ENCODE data around the gene HERPUD1. TPM values are rescaled to one million over a fixed set of nuclear protein-coding genes. Genes with fewer than 3 reads are reported as not detected.

HERPUD1 gene
- total RNA-seq, 1 experiment from 2014 or later = 28.9 TPM

- no CpG with 5 or more reads among the region's 9 CpGs for WGBS (ENCODE audit: extremely low coverage, insufficient read length, low lambda C conversion rate)
These were observed 8.4 kb upstream of the HERPUD1 start for GRCh38 chr16:56923481-56924091.

More at GRCh38 chr16:56923481-56924091, 8.4 kb upstream of the HERPUD1 start:
- Histone ChIP-seq H3K27me3 (ENCODE audit: insufficient read depth, low read length) (no peaks in the 10 kb centered on the region), H3K23me2 (ENCODE audit: insufficient read length, low read depth, low read length, poor library complexity, severe bottlenecking) (no peaks in the 10 kb centered on the region), H3K9me3 (ENCODE audit: control insufficient read depth, low read depth, low read length) (no peaks in the 10 kb centered on the region), H2BK20ac (ENCODE audit: low read depth, low read length, poor library complexity, severe bottlenecking) (no peak overlapping the region), H4K5ac (ENCODE audit: insufficient read length, low read depth, low read length) (no peak overlapping the region), H3K23ac (ENCODE audit: insufficient read length, low read depth, low read length) (no peak overlapping the region), H3K9ac (ENCODE audit: extremely low read depth, insufficient read length, low read length) (no peak overlapping the region), H3K4ac (ENCODE audit: low read depth, low read length) (no peak overlapping the region), H2AFZ (ENCODE audit: low read length) (no peak overlapping the region), H4K8ac (replicated peaks; ENCODE audit: insufficient read length, low read depth, low read length) (no peak overlapping the region), H4K91ac (ENCODE audit: insufficient read length, low read depth, low read length) (no peak overlapping the region), H3K14ac (ENCODE audit: insufficient read depth, low read length) (no peak overlapping the region), H3K4me2 (ENCODE audit: insufficient read depth, insufficient read length, low read length) (no peak overlapping the region), H3K79me1 (ENCODE audit: insufficient read depth, low read depth, low read length, poor library complexity, severe bottlenecking) (no peaks in the 10 kb centered on the region), H3K4me1 (ENCODE audit: insufficient read depth, low read length) (no peaks in the 10 kb centered on the region), H3K79me2 (ENCODE audit: insufficient read depth, low read length) (no peaks in the 10 kb centered on the region), H4K20me1 (ENCODE audit: control insufficient read depth, insufficient read depth, insufficient read length) (no peaks in the 10 kb centered on the region), H2AK5ac (ENCODE audit: insufficient read length, low read length) (no peak overlapping the region), H2BK12ac (ENCODE audit: insufficient read length, low read depth, low read length) (no peak overlapping the region), H3T11ph (ENCODE audit: low read length) (no peak overlapping the region), H2BK5ac (ENCODE audit: insufficient read length, low read length) (no peak overlapping the region), H2BK120ac (ENCODE audit: low read depth, low read length, poor library complexity, severe bottlenecking) (no peak overlapping the region), H3K18ac (ENCODE audit: insufficient read length, low read depth, low read length) (no peak overlapping the region), H2BK15ac (ENCODE audit: low read depth, low read length) (no peak overlapping the region), H3K27ac (ENCODE audit: insufficient read length, low read depth, low read length) (no peak overlapping the region), H3K56ac (ENCODE audit: insufficient read length, low read depth, low read length) (no peak overlapping the region)
- Mint-ChIP-seq H3K27me3 (ENCODE audit: low read depth) (peaks cover 6% of the 10 kb centered on the region; the same call in 1 of the 2 replicates), H3K4me3 (no peak overlapping the region), H3K36me3 (ENCODE audit: insufficient read depth in 1 of 3, low read depth in 3 of 3) (no peaks in the 10 kb centered on the region), H3K4me1 (peaks cover 3 to 6% of the 10 kb centered on the region in 2 experiments; a peak in 1 of 4 replicates), H3K9me3 (no peaks in the 10 kb centered on the region), H3K27ac (no peak overlapping the region)
- DNase-seq = no peak
- TF ChIP-seq CTCF (conservative IDR thresholded peaks at IDR 0.05) = no peak

Measured in H9 (cell line).